ENCODE data around the gene NDUFAF7.
A peak's percentile ranks its signal among the peaks of the same experiment; 100 is the strongest.
"Not testable (repeated sequence)": the region's sequence is repeated elsewhere in the genome, so short reads cannot be mapped to it uniquely, and the experiment has no call there.

The NDUFAF7 gene

DNA sequence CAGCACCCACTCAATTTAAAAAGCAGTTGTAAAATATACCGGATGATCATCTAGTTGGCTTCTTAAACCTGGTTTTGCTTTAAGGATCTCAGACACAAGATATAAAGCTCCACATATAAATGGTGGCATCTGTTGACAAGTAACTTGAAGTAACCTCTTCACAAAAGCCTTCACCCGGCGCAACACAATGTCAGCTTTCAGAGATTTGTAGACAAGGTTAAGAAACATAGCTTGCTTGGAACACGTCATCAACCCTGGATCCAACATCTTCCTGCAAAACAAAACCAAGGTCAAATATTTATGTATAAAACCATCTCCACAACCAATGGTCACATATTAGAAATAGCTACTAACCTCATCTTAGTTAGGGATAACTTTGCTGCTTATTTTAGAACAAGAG, 8.3 kb upstream of the NDUFAF7 start:
- DNase-seq (ENCODE audit: insufficient read length) (no peak), FAIRE-seq (no peak)
- TF ChIP-seq POLR2A (IDR thresholded peaks at IDR 0.05; ENCODE audit: low read depth, low read length) (no peak), POLR2AphosphoS5 (IDR thresholded peaks at IDR 0.05; ENCODE audit: low read depth, low read length) (no peak), TAF1 (IDR thresholded peaks at IDR 0.05; ENCODE audit: borderline replicate concordance, low read depth, low read length) (no peak)

DNA sequence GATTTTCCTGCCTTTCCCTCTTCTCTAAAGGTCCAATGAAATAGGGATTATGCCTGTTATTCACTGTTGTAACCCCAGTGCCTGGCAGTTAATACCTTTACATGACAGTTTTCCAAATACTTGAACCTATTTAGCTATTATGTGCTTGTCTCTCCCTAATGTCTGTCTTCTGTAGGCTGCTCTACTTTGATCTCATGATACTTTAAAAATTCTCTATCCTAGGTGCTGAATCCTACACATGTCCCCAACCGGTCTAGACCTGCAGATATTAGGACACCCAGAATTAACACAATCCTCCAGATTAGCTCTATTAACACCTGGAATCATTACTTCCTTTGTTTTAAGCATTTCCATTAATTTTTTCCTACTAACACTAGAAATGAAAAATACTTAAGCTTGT, 7.4 kb upstream of the NDUFAF7 start:
- no peak for FAIRE-seq
- no peak for DNase-seq (ENCODE audit: insufficient read length)
- no peak for TF ChIP-seq POLR2AphosphoS5 (IDR thresholded peaks at IDR 0.05; ENCODE audit: low read depth, low read length)
- no peak for TF ChIP-seq TAF1 (IDR thresholded peaks at IDR 0.05; ENCODE audit: borderline replicate concordance, low read depth, low read length)
- no peak for TF ChIP-seq POLR2A (IDR thresholded peaks at IDR 0.05; ENCODE audit: low read depth, low read length)

DNA sequence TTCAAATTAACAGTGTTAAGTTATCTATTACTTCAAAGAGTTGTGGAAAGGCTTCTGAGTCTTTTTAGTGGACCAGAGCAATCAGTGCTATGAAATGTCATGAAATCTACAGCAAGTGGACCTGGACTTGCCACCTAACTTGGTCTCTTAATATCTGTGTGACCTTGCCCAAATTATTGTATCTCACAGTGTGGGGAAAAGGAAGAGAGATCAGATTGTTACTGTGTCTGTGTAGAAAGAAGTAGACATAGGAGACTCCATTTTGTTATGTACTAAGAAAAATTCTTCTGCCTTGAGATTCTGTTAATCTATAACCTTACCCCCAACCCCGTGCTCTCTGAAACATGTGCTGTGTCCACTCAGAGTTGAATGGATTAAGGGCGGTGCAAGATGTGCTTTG, 6.3 kb upstream of the NDUFAF7 start:
- not testable (repeated sequence) for FAIRE-seq; DNase-seq (ENCODE audit: insufficient read length)

DNA sequence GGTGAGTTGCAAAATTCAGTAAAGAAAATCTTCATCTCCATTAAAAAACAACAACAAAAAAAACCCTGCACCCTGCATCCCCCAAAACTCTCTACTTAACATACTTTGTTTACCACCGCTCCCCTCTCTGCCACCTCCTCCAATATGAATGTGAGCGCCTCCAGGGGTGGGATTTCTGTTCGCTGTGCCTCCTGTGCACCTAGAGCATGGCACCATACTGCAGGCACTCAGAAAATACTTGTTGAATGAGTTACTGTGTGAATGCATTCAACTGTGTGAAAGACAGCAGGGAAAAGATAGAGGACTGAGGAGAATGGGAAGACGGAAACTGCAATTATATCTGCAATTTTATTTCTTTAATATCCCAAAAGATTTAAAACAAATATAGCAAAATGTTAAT, 4.6 kb upstream of the NDUFAF7 start:
- TF ChIP-seq POLR2A (IDR thresholded peaks at IDR 0.05; ENCODE audit: low read depth, low read length) (no peak), TAF1 (IDR thresholded peaks at IDR 0.05; ENCODE audit: borderline replicate concordance, low read depth, low read length) (no peak), POLR2AphosphoS5 (IDR thresholded peaks at IDR 0.05; ENCODE audit: low read depth, low read length) (no peak)

DNA sequence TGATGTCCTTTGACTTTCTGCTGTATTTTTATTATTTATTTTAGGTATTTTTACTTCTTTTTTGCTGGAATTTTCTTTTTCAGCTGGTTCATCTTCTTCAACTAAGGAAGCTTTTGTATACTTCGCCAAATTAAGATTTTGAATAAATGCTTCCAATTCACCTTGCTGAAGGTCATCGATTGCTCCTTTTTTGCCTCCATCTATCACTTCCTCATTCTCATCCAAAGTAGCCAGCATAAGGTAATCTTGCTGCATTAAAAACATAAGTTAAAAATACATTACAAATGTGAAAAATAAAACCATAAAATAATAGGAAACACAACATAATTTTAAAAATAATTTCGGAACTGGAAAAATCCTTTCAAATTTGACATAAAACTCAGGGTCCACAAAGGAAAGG, 2.7 kb upstream of the NDUFAF7 start:
- TF ChIP-seq POLR2A (IDR thresholded peaks at IDR 0.05; ENCODE audit: low read depth, low read length) (no peak), POLR2AphosphoS5 (IDR thresholded peaks at IDR 0.05; ENCODE audit: low read depth, low read length) (no peak), TAF1 (IDR thresholded peaks at IDR 0.05; ENCODE audit: borderline replicate concordance, low read depth, low read length) (no peak)
- DNase-seq (ENCODE audit: insufficient read length) (no peak), FAIRE-seq (no peak)

More for the DNA sequence above, 4.6 kb upstream of the NDUFAF7 start:
- FAIRE-seq (no peak), DNase-seq (ENCODE audit: insufficient read length) (no peak)

DNA sequence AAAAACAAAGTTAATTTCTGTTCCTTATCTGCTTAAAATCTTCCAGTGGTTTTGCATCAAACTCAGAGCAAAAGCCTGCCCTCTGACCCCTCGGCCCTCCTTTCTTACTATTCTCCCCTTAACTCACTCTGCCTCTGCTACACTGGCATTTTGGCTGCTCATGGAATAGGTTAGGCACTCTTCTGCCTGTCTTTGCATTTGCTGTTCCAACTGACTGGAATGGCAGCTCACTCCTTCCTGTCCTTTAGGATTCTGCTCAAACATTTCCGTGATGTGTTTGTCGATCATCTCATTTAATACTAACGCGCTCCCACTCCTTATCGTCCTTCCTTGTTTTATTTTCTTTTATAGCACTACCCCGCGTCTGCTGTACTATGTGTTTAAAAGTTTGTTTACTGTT, 877 bp upstream of the NDUFAF7 start:
- DNase-seq (ENCODE audit: insufficient read length) = no peak
- FAIRE-seq = no peak
- TF ChIP-seq TAF1 (IDR thresholded peaks at IDR 0.05; ENCODE audit: borderline replicate concordance, low read depth, low read length) (no peak), POLR2A (IDR thresholded peaks at IDR 0.05; ENCODE audit: low read depth, low read length) (no peak), POLR2AphosphoS5 (IDR thresholded peaks at IDR 0.05; ENCODE audit: low read depth, low read length) (no peak)

DNA sequence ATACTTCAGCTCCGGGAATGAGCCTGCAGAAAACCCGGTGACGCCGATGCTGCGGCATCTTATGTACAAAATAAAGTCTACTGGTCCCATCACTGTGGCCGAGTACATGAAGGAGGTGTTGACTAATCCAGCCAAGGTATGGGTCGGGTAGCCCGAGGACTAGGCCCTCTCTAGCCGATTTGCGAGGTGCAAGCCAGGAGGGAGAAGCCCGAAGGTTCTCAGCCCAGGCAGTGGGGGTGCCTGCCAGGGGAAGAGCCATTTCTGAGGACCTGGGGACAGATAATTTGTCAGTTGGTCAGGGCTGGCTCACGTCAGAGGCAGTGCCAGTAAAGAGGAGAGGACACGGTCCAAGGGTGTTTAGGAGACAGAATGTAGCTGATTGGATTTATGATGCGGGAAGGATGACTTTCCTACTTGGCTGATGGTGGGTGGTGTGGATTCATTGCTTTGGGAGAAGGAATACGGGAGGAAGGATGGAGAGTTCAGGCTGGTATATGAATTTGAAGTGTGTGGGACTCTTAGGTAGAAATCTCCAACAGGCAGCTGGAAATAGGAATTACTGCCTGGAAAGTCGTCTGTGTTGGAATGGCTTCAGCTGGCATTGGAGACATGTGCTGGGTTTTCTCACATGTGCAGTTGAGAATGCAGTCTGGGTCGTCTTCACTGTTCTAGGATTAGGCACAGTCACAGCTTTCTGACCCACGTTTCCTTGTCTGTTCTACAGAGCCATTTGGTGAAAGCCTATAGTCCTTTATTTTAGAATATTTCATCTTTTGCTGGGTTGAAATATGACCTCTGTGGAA, 874 bp downstream of the NDUFAF7 start:
- TF ChIP-seq POLR2A (IDR thresholded peaks at IDR 0.05; ENCODE audit: low read depth, low read length) = no peak
- TF ChIP-seq TAF1 (IDR thresholded peaks at IDR 0.05; ENCODE audit: borderline replicate concordance, low read depth, low read length) = no peak
- no peak for TF ChIP-seq POLR2AphosphoS5 (IDR thresholded peaks at IDR 0.05; ENCODE audit: low read depth, low read length)
- DNase-seq (ENCODE audit: insufficient read length) (peak; percentile 27), FAIRE-seq (peak; percentile 14)

DNA sequence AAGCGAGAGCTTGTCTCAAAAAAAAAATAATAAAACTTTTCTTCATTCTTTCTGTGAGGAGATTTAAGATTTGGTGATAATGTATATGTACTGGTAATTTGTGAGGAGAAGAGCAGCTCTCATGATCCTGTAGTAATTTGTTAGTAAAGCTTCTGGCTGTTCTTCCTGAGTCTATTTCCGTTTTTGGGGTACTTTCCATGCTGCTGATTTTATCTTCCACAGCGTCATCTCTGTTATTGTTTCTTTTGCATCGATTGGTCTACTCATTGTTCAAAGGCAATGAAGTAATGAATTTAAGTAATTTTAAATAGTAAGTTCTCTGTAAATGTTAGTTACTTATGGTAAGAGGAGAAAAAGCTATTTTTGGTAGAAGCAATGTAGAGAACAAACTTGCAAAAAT, 12.0 kb downstream of the NDUFAF7 start:
- TF ChIP-seq POLR2AphosphoS5 (IDR thresholded peaks at IDR 0.05; ENCODE audit: low read depth, low read length) (no peak), POLR2A (IDR thresholded peaks at IDR 0.05; ENCODE audit: low read depth, low read length) (no peak), TAF1 (IDR thresholded peaks at IDR 0.05; ENCODE audit: borderline replicate concordance, low read depth, low read length) (no peak)
- DNase-seq (ENCODE audit: insufficient read length) (no peak), FAIRE-seq (no peak)

DNA sequence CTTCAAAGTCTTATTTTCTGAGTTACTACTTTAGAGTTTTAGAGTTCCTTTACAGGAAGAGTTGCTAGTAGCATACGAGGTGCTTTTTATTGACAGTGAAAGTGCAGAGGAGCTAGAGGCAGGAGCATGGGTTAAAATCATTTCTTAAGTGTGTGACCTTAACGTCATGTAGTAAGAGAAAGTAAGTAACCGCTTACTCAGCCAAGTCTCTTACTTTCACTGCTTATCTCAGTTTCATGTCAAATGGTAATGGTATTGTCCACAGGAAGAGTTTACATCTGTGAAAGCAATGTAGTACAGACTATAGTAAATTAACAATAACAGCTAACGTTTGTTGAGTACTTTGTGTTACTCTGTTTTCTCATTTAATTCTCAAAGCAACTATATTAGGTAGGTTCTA, 12.6 kb downstream of the NDUFAF7 start:
- FAIRE-seq = no peak
- TF ChIP-seq TAF1 (IDR thresholded peaks at IDR 0.05; ENCODE audit: borderline replicate concordance, low read depth, low read length) = no peak
- TF ChIP-seq POLR2A (IDR thresholded peaks at IDR 0.05; ENCODE audit: low read depth, low read length) = no peak
- TF ChIP-seq POLR2AphosphoS5 (IDR thresholded peaks at IDR 0.05; ENCODE audit: low read depth, low read length) = no peak
- no peak for DNase-seq (ENCODE audit: insufficient read length)

DNA sequence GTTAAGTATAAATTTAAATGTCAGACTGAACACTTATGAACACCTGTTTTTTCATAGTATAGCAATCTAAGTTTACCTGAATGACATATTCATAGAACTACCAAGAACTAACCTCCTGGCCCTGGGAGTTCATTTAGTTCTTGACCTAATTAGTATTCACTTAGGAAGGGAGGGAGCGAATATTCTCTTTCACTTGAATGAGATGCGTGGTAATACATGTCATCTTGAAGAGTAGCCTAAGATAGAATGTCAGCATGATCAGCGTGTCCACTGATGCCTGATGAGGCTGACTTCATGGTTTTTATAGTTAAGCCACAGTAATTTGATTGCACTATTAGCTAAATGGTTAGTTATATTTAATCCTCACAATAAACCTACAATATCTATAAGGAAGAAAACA, 13.3 kb downstream of the NDUFAF7 start:
- TF ChIP-seq TAF1 (IDR thresholded peaks at IDR 0.05; ENCODE audit: borderline replicate concordance, low read depth, low read length) (no peak), POLR2A (IDR thresholded peaks at IDR 0.05; ENCODE audit: low read depth, low read length) (no peak), POLR2AphosphoS5 (IDR thresholded peaks at IDR 0.05; ENCODE audit: low read depth, low read length) (no peak)
- DNase-seq (ENCODE audit: insufficient read length) (no peak), FAIRE-seq (no peak)

DNA sequence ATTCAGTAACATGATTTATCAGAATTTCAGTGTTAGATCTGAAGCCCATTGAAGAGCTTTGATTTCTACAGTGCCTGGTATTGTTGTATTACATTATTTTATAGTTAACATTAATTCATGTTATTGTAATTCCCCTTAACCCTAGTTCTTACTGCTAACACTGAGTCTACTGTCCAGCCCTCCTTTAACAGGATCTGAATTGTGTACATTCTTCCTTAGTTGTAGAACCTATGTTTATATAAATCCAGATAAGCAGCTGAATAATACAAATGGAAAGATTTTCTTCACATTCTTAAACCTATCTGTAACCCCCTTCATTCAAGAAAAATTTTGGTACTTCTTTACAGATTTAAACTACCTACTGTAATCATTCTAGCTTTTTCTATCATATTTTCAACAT, 14.7 kb downstream of the NDUFAF7 start:
- no peak for TF ChIP-seq POLR2AphosphoS5 (IDR thresholded peaks at IDR 0.05; ENCODE audit: low read depth, low read length)
- no peak for TF ChIP-seq TAF1 (IDR thresholded peaks at IDR 0.05; ENCODE audit: borderline replicate concordance, low read depth, low read length)
- no peak for TF ChIP-seq POLR2A (IDR thresholded peaks at IDR 0.05; ENCODE audit: low read depth, low read length)
- DNase-seq (ENCODE audit: insufficient read length) (no peak), FAIRE-seq (no peak)

DNA sequence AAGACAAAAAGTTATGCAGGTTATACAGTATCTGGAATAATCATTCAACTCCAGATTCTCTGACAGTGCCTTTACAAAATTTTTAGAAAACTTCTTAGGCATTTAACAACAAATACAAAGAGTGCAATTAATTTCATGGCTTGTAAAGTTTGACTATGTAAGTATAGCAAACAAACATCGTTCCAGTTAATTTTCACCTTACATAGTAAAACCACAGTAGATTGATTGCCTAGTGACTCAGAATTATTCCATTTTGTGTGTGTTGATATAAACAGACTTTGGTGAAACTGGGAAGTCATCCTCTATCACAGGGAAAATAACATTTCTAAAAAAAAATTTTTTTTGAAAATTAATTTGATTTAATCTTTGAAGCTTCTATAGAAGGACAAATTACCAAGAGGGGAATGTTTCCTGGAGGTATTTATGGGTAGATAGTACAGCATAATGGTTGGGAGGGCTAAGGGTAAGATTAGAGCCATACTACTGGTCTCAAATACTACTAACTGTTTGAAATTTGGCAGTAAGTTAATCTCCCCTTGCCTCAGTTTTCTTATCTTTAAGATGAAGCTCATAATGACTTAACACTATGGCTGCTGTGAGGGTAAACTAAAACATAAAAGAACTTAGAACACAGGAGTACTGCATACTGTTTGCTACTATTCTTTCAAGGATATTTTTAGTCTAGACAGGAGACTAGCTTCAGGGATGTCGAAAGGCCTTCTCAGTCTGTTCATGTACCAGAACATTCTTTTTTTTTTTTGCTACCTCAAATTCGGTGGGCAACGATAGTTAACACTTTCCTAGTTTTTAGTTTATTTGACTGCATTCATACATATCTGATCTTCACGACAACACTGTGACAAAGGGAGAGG, 19.6 kb downstream of the NDUFAF7 start:
- TF ChIP-seq POLR2AphosphoS5 (IDR thresholded peaks at IDR 0.05; ENCODE audit: low read depth, low read length) = no peak
- TF ChIP-seq POLR2A (IDR thresholded peaks at IDR 0.05; ENCODE audit: low read depth, low read length) = no peak
- no peak for TF ChIP-seq TAF1 (IDR thresholded peaks at IDR 0.05; ENCODE audit: borderline replicate concordance, low read depth, low read length)
- peak; percentile 44 for FAIRE-seq
- no peak for DNase-seq (ENCODE audit: insufficient read length)

All from GM12892 (cell line).